Ascending aorta (tissue), 2 donors: Measurements from ENCODE around the gene NAB2. TPM values are rescaled to one million over a fixed set of nuclear protein-coding genes. Genes with fewer than 3 reads are reported as not detected.

Experiments
- DNase-seq, 2 donors: peaks; one replicate each; pipeline ENCODE4 v3.0.0-alpha.2; 2019; ENCODE audit warnings: low spot score in 2 of 2
- H3K27ac ChIP-seq, 2 donors: fragments of 200-600 bp; sonication (generic); one replicate each; pipeline ENCODE4 v1.5.1; 2016 to 2017; ENCODE audit warnings: mild to moderate bottlenecking in 1 of 2
- H3K27me3 ChIP-seq: fragments of 200-600 bp; sonication (generic); one replicate; pipeline ENCODE4 v1.5.1; 2017
- H3K36me3 ChIP-seq, 2 donors: fragments of 200-600 bp; sonication (generic); one replicate each; pipeline ENCODE4 v1.5.1; 2016
- H3K4me1 ChIP-seq, 2 donors: fragments of 200-600 bp; sonication (generic); one replicate each; pipeline ENCODE4 v1.5.1; 2016 to 2017; ENCODE audit warnings: mild to moderate bottlenecking in 1 of 2
- H3K4me3 ChIP-seq, 2 donors: fragments of 200-600 bp; sonication (generic); one replicate each; pipeline ENCODE4 v1.5.1; 2016 to 2017; ENCODE audit warnings: mild to moderate bottlenecking in 1 of 2
- H3K9me3 ChIP-seq, 2 donors: fragments of 200-600 bp; sonication (generic); one replicate each; pipeline ENCODE4 v1.5.1; 2016
- intact Hi-C: fragments of 100-400 bp; cut with DNase I; formaldehyde crosslinking; loops from one replicate; pipeline ENCODE4 v1.15.1; 2023
- total RNA-seq: library from RNA; depleted of rRNA; stranded (reverse); fragments of >200 nt; gene quantifications from one replicate; pipeline ENCODE4 v1.1.0, GENCODE V29; 2016
- TF ChIP-seq, protein P1 (sequence below), 3 experiments: fragments of 200-600 bp in 2 of 3; fragments of 450-650 bp in 1 of 3; sonication (generic) in 2 of 3; IDR thresholded peaks; one replicate each; pipeline ENCODE4 v1.5.1; 2016 to 2019; ENCODE audit warnings: antibody characterized with exemption in 3 of 3, mild to moderate bottlenecking in 1 of 3, moderate library complexity in 1 of 3

Gene NAB2
- total RNA-seq, 1 donor from 2014 or later, result 50.9 TPM

DNA sequence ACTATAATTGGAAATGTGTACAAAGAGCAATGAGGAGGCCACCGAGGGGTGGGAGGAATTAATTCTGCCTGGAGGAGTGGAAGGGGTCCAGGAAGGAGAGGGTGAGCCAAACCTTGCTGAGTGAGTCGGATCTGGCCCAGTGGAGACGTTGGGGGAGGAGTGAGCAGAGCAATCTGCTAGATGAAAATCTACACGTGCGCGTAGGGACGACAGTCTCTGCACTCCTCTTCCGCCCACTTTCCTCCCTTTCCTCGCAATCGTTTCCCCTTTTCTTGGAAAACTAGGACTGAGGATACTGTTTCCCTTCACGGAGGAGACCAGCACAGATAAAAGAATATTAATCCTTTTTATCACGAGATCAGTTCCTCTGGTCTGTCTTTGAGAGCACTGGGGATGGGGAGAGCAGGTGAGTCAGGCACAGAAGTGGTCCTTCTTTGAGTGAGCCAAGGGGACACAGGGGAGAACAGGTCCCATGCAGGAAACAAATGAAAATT is 2.9 kb upstream of the NAB2 start:
- TF ChIP-seq, protein P1, sequence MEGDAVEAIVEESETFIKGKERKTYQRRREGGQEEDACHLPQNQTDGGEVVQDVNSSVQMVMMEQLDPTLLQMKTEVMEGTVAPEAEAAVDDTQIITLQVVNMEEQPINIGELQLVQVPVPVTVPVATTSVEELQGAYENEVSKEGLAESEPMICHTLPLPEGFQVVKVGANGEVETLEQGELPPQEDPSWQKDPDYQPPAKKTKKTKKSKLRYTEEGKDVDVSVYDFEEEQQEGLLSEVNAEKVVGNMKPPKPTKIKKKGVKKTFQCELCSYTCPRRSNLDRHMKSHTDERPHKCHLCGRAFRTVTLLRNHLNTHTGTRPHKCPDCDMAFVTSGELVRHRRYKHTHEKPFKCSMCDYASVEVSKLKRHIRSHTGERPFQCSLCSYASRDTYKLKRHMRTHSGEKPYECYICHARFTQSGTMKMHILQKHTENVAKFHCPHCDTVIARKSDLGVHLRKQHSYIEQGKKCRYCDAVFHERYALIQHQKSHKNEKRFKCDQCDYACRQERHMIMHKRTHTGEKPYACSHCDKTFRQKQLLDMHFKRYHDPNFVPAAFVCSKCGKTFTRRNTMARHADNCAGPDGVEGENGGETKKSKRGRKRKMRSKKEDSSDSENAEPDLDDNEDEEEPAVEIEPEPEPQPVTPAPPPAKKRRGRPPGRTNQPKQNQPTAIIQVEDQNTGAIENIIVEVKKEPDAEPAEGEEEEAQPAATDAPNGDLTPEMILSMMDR (IDR thresholded peaks at IDR 0.05), result no peak
- Histone ChIP-seq H3K36me3 (peaks cover 0 to 2% of the 10 kb centered on the region in 2 donors), H3K9me3 (no peaks in the 10 kb centered on the region), H3K4me3 (peak overlapping the region; percentile 85 to 95), H3K27ac (peak overlapping the region; percentile 99 to 100), H3K4me1 (peaks cover 13 to 23% of the 10 kb centered on the region in 2 donors), H3K27me3 (no peaks in the 10 kb centered on the region)
- DNase-seq, result peak in 1 of 2 donors; percentile 76
- intact Hi-C loops, result loop anchor here (2.0 to 5.0 kb wide), 5 partner anchors 13 to 959 kb away; partner anchors contain the start of genes DDIT3, ESYT1, LRP1 and MBD6

- H3K27ac ChIP-seq, result peak overlapping the region; percentile 99 to 100
- peak overlapping the region; percentile 85 to 95 for H3K4me3 ChIP-seq
- peak in 1 of 2 donors; percentile 83 for DNase-seq
Observed at GRCh38 chr12:57086493-57087009, 2.4 kb upstream of the NAB2 start.

GRCh38 chr12:57087010-57087690 is 1.8 kb upstream of the NAB2 start:
- TF ChIP-seq, protein P1 (IDR thresholded peaks at IDR 0.05), result no peak
- H3K4me3 ChIP-seq, result peak overlapping the region; percentile 85 to 95
- no peaks in the 10 kb centered on the region for H3K27me3 ChIP-seq
- peak; percentile 78 to 97 for DNase-seq
- peaks cover 21 to 34% of the 10 kb centered on the region in 2 donors for H3K4me1 ChIP-seq
- H3K36me3 ChIP-seq, result peaks cover 10 to 13% of the 10 kb centered on the region in 2 donors
- intact Hi-C loops, result loop anchor here (1.0 to 5.0 kb wide), 6 partner anchors 9 to 960 kb away; partner anchors contain the start of genes DDIT3, ESYT1, LRP1 and MBD6
- no peaks in the 10 kb centered on the region for H3K9me3 ChIP-seq
- H3K27ac ChIP-seq, result peak overlapping the region; percentile 99 to 100

More at GRCh38 chr12:57086493-57087009, 2.4 kb upstream of the NAB2 start:
- no peaks in the 10 kb centered on the region for H3K9me3 ChIP-seq
- H3K36me3 ChIP-seq, result peaks cover 4 to 7% of the 10 kb centered on the region in 2 donors
- no peaks in the 10 kb centered on the region for H3K27me3 ChIP-seq
- intact Hi-C loops, result loop anchor here (1.0 to 5.0 kb wide), 6 partner anchors 8 to 959 kb away; partner anchors contain the start of genes DDIT3, ESYT1, LRP1 and MBD6
- H3K4me1 ChIP-seq, result peaks cover 18 to 28% of the 10 kb centered on the region in 2 donors
- TF ChIP-seq, protein P1 (IDR thresholded peaks at IDR 0.05), result peak in 2 of 3 experiments; percentile 29 to 42

DNA sequence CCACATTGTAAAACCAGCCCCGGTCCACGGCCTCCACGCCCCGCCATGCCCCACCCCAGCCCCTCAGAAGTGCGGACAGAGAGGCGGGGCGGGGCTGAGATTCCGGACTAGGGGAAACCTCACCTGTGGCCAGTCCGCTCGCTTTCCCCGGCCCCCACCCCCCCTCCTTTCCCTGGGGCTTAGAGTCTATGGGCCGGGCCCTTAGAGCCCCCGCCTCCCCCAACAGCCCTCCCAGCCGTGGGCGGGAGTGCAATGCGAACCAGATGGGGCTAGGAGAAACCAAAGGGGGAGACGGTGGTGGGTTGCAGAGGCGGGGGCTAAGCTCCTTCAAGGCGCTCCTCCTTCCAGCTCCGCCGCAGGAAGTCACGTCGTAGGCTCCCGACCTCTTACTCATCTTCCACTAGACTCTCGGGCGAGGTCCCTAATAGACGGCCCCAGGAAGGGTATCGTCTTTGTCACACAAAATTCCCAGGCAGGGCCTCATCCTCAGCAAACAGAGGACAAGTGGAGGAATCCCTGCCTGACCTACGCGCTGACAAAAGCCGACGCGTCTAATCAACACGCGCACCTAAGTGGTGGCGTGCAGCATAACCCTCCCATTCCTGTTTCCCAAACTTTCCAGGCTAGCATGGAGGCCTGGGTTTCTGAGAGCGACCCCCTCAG is 1.1 kb upstream of the NAB2 start:
- TF ChIP-seq, protein P1 (IDR thresholded peaks at IDR 0.05), result no peak
- intact Hi-C loops, result loop anchor here (1.0 to 5.0 kb wide), 6 partner anchors 10 to 961 kb away; partner anchors contain the start of genes DDIT3, ESYT1, LRP1 and MBD6

More for the DNA sequence above, 1.1 kb upstream of the NAB2 start:
- Histone ChIP-seq H3K4me3 (peak overlapping the region; percentile 85 to 95), H3K27me3 (no peaks in the 10 kb centered on the region), H3K27ac (peak overlapping the region; percentile 99 to 100), H3K9me3 (no peaks in the 10 kb centered on the region), H3K4me1 (peaks cover 21 to 41% of the 10 kb centered on the region in 2 donors), H3K36me3 (peaks cover 15 to 19% of the 10 kb centered on the region in 2 donors)
- peak; percentile 68 to 96 for DNase-seq
